Natural killer cell (primary cell): ENCODE data around the gene ERCC2. TPM values are rescaled to one million over a fixed set of nuclear protein-coding genes. Genes with fewer than 3 reads are reported as not detected.
"Not testable (repeated sequence)": the region's sequence is repeated elsewhere in the genome, so short reads cannot be mapped to it uniquely, and the experiment has no call there.

ENCODE experiments used
- ATAC-seq, 3 donors: fragments of 150-1000 bp in 2 of 3; fragments of 200-7000 bp in 1 of 3; cut with Tn5 transposase; 1 replicate in 1 of 3; 2 replicates in 2 of 3; pipeline ENCODE4 v1.10.0; 2021; ENCODE audit warnings: mild to moderate bottlenecking in 2 of 3, moderate library complexity in 2 of 3
- DNase-seq, 2 donors: peaks; one replicate each; pipeline versions ENCODE4 v3.0.0 to v3.0.0-alpha.2; 2013 to 2021; ENCODE audit warnings: mixed read lengths in 1 of 2
- H3K27ac ChIP-seq: one replicate; pipeline ENCODE4 v1.5.1; 2013; ENCODE audit warnings: mild to moderate bottlenecking, low read length
- H3K27me3 ChIP-seq: one replicate; pipeline ENCODE4 v1.6.1; 2013; ENCODE audit warnings: low read length; ENCODE audit not compliant: control insufficient read depth, insufficient read depth
- H3K36me3 ChIP-seq: one replicate; pipeline ENCODE4 v1.6.1; 2013; ENCODE audit warnings: low read length; ENCODE audit not compliant: control insufficient read depth, insufficient read depth
- H3K4me1 ChIP-seq: one replicate; pipeline ENCODE4 v1.6.1; 2013; ENCODE audit warnings: low read length; ENCODE audit not compliant: control insufficient read depth, insufficient read depth
- H3K4me3 ChIP-seq: one replicate; pipeline ENCODE4 v1.5.1; 2013; ENCODE audit warnings: low read length
- H3K9me3 ChIP-seq: one replicate; pipeline ENCODE4 v1.6.1; 2013; ENCODE audit warnings: low read length; ENCODE audit not compliant: control insufficient read depth, insufficient read depth
- H3K27ac Mint-ChIP-seq, 2 donors: one replicate each; pipeline ENCODE4 v1.8.0; 2022; ENCODE audit warnings: mild to moderate bottlenecking in 2 of 2, mixed read lengths in 2 of 2, moderate library complexity in 1 of 2
- H3K27me3 Mint-ChIP-seq, 2 donors: one replicate each; pipeline ENCODE4 v1.8.0; 2022; ENCODE audit warnings: low read depth in 2 of 2, mixed read lengths in 2 of 2
- H3K36me3 Mint-ChIP-seq: one replicate; pipeline ENCODE4 v1.8.0; 2022; ENCODE audit warnings: mixed read lengths
- H3K4me1 Mint-ChIP-seq, 2 donors: one replicate each; pipeline ENCODE4 v1.8.0; 2022; ENCODE audit warnings: mixed read lengths in 2 of 2
- H3K4me3 Mint-ChIP-seq: one replicate; pipeline ENCODE4 v1.8.0; 2022; ENCODE audit warnings: mild to moderate bottlenecking, moderate library complexity, mixed read lengths
- H3K9me3 Mint-ChIP-seq, 2 donors: one replicate each; pipeline ENCODE4 v1.8.0; 2022; ENCODE audit warnings: mixed read lengths in 2 of 2
- WGBS: methylation state at CpG from one replicate; pipeline ENCODE4 v1.1.7; 2013; ENCODE audit warnings: missing lambda C conversion rate; ENCODE audit not compliant: insufficient coverage; 5-methylcytosine and 5-hydroxymethylcytosine counted together
- intact Hi-C: fragments of 100-400 bp; cut with micrococcal nuclease; formaldehyde crosslinking; loops from one replicate; pipeline ENCODE4 v1.14.2; 2022
- total RNA-seq, 4 donors: library from RNA; stranded (reverse); fragments of 120-200 nt in 1 of 4; gene quantifications; one replicate each; pipeline versions ENCODE4 v1.2.3 to v1.2.4, GENCODE V29; 2013 to 2022
- TF ChIP-seq, protein P1 (sequence below): fragments of 200-600 bp; IDR thresholded peaks from one replicate; pipeline ENCODE4 v1.8.0; 2022; ENCODE audit warnings: antibody characterized with exemption

Gene ERCC2
- total RNA-seq, 3 donors from 2014 or later (not counting 1 experiment from before 2014, with no cell fraction given): 13.4 to 22.3 (median 14.9) TPM

DNA sequence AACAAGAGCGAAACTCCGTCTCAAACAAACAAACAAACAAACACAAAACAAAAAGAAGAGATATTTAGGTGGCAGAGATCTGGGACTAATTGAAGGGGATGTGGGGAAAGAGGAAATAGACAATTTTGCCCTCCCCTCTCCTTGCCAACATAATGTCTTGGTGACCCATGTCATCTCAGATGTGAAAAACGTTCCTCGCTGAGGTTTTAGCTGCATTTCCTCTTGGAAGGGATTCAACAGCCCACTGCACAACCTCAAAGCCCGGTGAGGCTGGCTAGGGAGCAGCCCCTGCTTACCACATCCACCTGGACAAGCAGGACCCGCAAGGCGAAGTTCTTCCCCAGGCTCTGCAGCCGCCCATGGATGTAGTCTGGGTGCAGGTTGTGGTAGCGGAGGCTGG is 48.4 kb upstream of the ERCC2 start:
- Mint-ChIP-seq H3K27ac (peak overlapping the region in 1 of 2 donors; percentile 17), H3K4me3 (no peak overlapping the region), H3K27me3 (no peaks in the 10 kb centered on the region), H3K36me3 (no peaks in the 10 kb centered on the region), H3K4me1 (peaks cover 18 to 29% of the 10 kb centered on the region in 2 donors), H3K9me3 (no peaks in the 10 kb centered on the region)
- H3K9me3 ChIP-seq: no peaks in the 10 kb centered on the region
- no peak overlapping the region for H3K4me3 ChIP-seq
- intact Hi-C loops: no loop called here
- H3K27ac ChIP-seq: no peak overlapping the region
- ATAC-seq: no peak
- H3K36me3 ChIP-seq: peaks cover 17% of the 10 kb centered on the region
- WGBS: 26% methylated on average over 4 of the region's 9 CpGs
- no peaks in the 10 kb centered on the region for H3K27me3 ChIP-seq
- peaks cover 26% of the 10 kb centered on the region for H3K4me1 ChIP-seq
- TF ChIP-seq, protein P1, sequence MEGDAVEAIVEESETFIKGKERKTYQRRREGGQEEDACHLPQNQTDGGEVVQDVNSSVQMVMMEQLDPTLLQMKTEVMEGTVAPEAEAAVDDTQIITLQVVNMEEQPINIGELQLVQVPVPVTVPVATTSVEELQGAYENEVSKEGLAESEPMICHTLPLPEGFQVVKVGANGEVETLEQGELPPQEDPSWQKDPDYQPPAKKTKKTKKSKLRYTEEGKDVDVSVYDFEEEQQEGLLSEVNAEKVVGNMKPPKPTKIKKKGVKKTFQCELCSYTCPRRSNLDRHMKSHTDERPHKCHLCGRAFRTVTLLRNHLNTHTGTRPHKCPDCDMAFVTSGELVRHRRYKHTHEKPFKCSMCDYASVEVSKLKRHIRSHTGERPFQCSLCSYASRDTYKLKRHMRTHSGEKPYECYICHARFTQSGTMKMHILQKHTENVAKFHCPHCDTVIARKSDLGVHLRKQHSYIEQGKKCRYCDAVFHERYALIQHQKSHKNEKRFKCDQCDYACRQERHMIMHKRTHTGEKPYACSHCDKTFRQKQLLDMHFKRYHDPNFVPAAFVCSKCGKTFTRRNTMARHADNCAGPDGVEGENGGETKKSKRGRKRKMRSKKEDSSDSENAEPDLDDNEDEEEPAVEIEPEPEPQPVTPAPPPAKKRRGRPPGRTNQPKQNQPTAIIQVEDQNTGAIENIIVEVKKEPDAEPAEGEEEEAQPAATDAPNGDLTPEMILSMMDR: no peak
- no peak for DNase-seq

DNA sequence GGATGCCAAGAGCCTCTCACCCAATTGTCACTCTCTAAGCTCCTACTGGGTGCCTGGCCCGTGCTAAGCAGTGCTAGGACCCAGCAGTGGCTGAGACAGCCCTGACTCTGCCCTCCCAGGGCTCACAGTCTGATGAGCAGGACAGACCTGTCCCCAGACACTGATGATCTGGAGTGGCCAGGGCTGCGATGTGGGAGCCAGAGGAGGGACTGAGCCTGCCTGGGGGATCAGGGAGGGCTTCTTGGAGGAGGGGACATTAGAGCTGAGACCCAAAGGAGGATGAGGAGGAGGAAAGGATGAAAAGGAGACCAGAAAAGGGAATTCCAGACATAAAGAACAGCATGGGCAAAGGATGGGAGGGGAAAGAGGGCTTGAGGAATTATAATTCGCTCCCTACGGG is 46.8 kb upstream of the ERCC2 start:
- Histone ChIP-seq H3K36me3 (peaks cover 27% of the 10 kb centered on the region), H3K4me3 (no peak overlapping the region), H3K9me3 (no peaks in the 10 kb centered on the region), H3K27me3 (no peaks in the 10 kb centered on the region), H3K4me1 (peaks cover 15% of the 10 kb centered on the region), H3K27ac (no peak overlapping the region)
- TF ChIP-seq, protein P1: no peak
- DNase-seq (no peak), ATAC-seq (no peak)
- Mint-ChIP-seq H3K36me3 (no peaks in the 10 kb centered on the region), H3K9me3 (no peaks in the 10 kb centered on the region), H3K4me1 (peaks cover 3 to 14% of the 10 kb centered on the region in 2 donors), H3K27ac (no peak overlapping the region), H3K4me3 (no peak overlapping the region), H3K27me3 (no peaks in the 10 kb centered on the region)
- 82% methylated on average over 4 of the region's 4 CpGs for WGBS
- intact Hi-C loops: no loop called here

DNA sequence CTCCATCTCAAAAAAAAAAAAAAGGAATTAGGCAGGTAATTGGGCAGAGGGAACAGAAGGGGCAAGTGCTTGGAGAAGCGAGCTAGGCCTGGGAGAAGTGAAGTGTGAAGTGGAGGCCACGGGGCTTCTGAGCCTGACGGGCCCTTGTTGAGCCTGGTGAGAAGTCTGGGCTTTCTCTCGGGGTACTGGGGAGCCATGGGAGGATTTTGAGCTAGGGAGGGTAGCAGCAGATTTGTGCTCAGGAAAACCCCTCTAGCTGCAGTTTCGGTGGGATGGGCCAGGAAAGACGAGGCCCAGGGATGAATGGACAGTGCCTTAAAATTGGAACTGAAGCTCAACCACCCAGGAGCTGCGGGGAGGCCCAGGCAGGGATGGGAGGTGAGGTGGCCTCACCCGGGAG is 44.1 kb upstream of the ERCC2 start:
- H3K27me3 Mint-ChIP-seq: no peaks in the 10 kb centered on the region
- no peaks in the 10 kb centered on the region for H3K9me3 ChIP-seq
- H3K9me3 Mint-ChIP-seq: no peaks in the 10 kb centered on the region
- no peak overlapping the region for H3K4me3 ChIP-seq
- H3K4me1 ChIP-seq: peaks cover 8% of the 10 kb centered on the region
- intact Hi-C loops: no loop called here
- H3K27ac Mint-ChIP-seq: no peak overlapping the region
- no peak overlapping the region for H3K27ac ChIP-seq
- ATAC-seq (no peak), DNase-seq (no peak)
- H3K4me1 Mint-ChIP-seq: no peaks in the 10 kb centered on the region
- no peaks in the 10 kb centered on the region for H3K36me3 Mint-ChIP-seq
- no peaks in the 10 kb centered on the region for H3K27me3 ChIP-seq
- no peak overlapping the region for H3K4me3 Mint-ChIP-seq
- TF ChIP-seq, protein P1: no peak
- WGBS: 94% methylated on average over 8 of the region's 8 CpGs
- H3K36me3 ChIP-seq: peaks cover 27% of the 10 kb centered on the region

DNA sequence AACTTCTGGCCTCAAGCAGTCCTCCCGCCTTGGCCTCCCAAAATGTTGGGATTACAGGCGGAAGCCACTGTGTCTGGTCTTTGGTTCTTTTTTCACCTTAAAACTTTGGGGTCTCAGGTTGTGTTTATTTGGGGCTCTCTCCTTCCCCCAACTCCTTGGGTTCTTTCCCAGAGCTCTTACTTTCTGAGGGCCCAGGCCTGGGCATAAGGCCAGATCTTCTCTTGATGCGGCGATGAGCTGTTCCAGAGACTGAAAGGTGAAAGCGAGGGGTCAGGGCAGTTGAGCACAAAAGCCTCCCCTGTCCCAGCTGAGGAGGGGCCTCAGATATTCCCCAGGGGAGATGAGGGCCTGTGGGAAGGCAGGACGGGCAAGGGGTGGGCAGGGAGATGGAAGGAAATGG is 43.1 kb upstream of the ERCC2 start:
- no peaks in the 10 kb centered on the region for H3K9me3 ChIP-seq
- 97% methylated on average over 6 of the region's 6 CpGs for WGBS
- H3K27ac Mint-ChIP-seq: no peak overlapping the region
- TF ChIP-seq, protein P1: no peak
- no peaks in the 10 kb centered on the region for H3K9me3 Mint-ChIP-seq
- no peaks in the 10 kb centered on the region for H3K36me3 Mint-ChIP-seq
- no peaks in the 10 kb centered on the region for H3K27me3 Mint-ChIP-seq
- H3K36me3 ChIP-seq: peaks cover 27% of the 10 kb centered on the region
- intact Hi-C loops: no loop called here
- no peak overlapping the region for H3K27ac ChIP-seq
- no peak overlapping the region for H3K4me3 ChIP-seq
- no peaks in the 10 kb centered on the region for H3K27me3 ChIP-seq
- no peaks in the 10 kb centered on the region for H3K4me1 ChIP-seq
- ATAC-seq (no peak), DNase-seq (no peak)
- no peak overlapping the region for H3K4me3 Mint-ChIP-seq
- no peaks in the 10 kb centered on the region for H3K4me1 Mint-ChIP-seq

DNA sequence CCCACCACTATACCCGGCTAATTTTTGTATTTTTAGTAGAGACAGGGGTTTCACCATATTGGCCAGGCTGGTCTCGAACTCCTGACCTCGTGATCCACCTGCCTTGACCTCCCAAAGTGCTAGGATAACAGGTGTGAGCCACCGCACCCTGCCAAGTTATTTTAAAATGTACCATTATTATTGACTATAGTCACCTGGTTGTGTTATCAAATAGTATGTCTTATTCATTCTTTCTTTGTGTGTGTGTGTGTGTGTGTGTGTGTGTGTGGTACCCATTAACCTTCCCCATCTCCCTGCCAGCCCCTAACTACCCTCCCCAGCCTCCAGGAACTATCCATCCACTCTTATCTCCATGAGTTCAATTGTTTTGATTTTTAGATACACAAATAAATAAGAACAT is 40.0 kb upstream of the ERCC2 start:
- H3K4me3 ChIP-seq, H3K4me3 Mint-ChIP-seq, H3K36me3 Mint-ChIP-seq, H3K9me3 Mint-ChIP-seq, H3K27me3 ChIP-seq, H3K27me3 Mint-ChIP-seq, DNase-seq, intact Hi-C loops, H3K9me3 ChIP-seq, H3K27ac Mint-ChIP-seq, ATAC-seq, H3K27ac ChIP-seq: not testable (repeated sequence)
- Histone ChIP-seq H3K4me1 (peaks cover 17% of the 10 kb centered on the region), H3K36me3 (peaks cover 19% of the 10 kb centered on the region)
- WGBS: 94% methylated on average over 4 of the region's 4 CpGs
- peaks cover 16 to 18% of the 10 kb centered on the region in 2 donors for H3K4me1 Mint-ChIP-seq
